Natural killer cell treated with Interleukin-12 subunit alpha and Interleukin-12 subunit beta and Interleukin-15 and Interleukin-18, amount 100 ng/mL, for 72 hours (primary cell): ENCODE data around the gene HMGXB4. TPM values are rescaled to one million over a fixed set of nuclear protein-coding genes. Genes with fewer than 3 reads are reported as not detected.
A peak's percentile ranks its signal among the peaks of the same experiment; 100 is the strongest.

Experiments used
- ATAC-seq, 2 donors: fragments of 150-1000 bp; cut with Tn5 transposase in 1 of 2; sonication (Bioruptor Pico), chemical (Tn5 transposase) in 1 of 2; 2 replicates each; pipeline ENCODE4 v1.10.0; 2021
- DNase-seq: peaks from one replicate; pipeline ENCODE4 v3.0.0; 2022; ENCODE audit warnings: low spot score
- H3K27ac Mint-ChIP-seq, 2 donors: 1 replicate in 1 of 2; 2 replicates in 1 of 2; pipeline ENCODE4 v1.8.0; 2022; ENCODE audit warnings: mixed read lengths in 2 of 2, mild to moderate bottlenecking in 1 of 2, moderate library complexity in 1 of 2
- H3K27me3 Mint-ChIP-seq, 2 donors: 1 replicate in 1 of 2; 2 replicates in 1 of 2; pipeline ENCODE4 v1.8.0; 2022; ENCODE audit warnings: mixed read lengths in 2 of 2
- H3K36me3 Mint-ChIP-seq: one replicate; pipeline ENCODE4 v1.8.0; 2022; ENCODE audit warnings: mixed read lengths
- H3K4me1 Mint-ChIP-seq, 2 donors: 1 replicate in 1 of 2; 2 replicates in 1 of 2; pipeline ENCODE4 v1.8.0; 2022; ENCODE audit warnings: low read depth in 2 of 2, mixed read lengths in 2 of 2, mild to moderate bottlenecking in 1 of 2
- H3K4me3 Mint-ChIP-seq: one replicate; pipeline ENCODE4 v1.8.0; 2022; ENCODE audit warnings: mixed read lengths
- H3K9me3 Mint-ChIP-seq: 2 replicates; pipeline ENCODE4 v1.8.0; 2022; ENCODE audit warnings: mixed read lengths
- total RNA-seq, 2 donors: library from RNA; stranded (reverse); gene quantifications; one replicate each; pipeline ENCODE4 v1.2.3, GENCODE V29; 2022

The HMGXB4 gene
- total RNA-seq, 2 donors from 2014 or later = 32.1 to 45.4 TPM

DNA sequence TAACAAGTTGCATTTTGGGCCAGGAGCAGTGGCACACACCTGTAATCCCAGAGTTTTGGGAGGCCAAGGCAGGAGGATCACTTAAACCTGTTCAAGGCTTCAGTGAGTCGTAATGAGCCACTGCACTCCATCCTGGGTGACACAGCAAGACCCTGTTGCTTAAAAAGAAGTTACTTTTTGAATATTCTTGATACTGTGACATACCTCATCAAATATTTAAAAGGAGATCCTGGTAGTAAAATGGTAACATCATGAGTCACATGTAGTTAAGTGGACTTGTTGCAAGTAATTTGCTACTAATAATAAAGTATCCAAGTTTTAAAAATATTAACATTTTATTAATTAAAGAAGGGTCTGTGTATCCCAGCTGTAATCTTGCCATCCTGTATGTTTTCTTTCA, 18.3 kb downstream of the HMGXB4 start:
- ATAC-seq (no peak), DNase-seq (no peak)
- no peak overlapping the region for H3K27ac Mint-ChIP-seq
- no peak overlapping the region for H3K4me3 Mint-ChIP-seq
- H3K36me3 Mint-ChIP-seq = peaks cover 15% of the 10 kb centered on the region
- no peaks in the 10 kb centered on the region for H3K9me3 Mint-ChIP-seq
- H3K4me1 Mint-ChIP-seq = peaks cover 16 to 17% of the 10 kb centered on the region in 2 donors
- H3K27me3 Mint-ChIP-seq = no peaks in the 10 kb centered on the region

- peaks cover 17% of the 10 kb centered on the region for H3K36me3 Mint-ChIP-seq
- no peak for DNase-seq
- H3K27me3 Mint-ChIP-seq = no peaks in the 10 kb centered on the region
- H3K4me3 Mint-ChIP-seq = no peak overlapping the region
- no peaks in the 10 kb centered on the region for H3K9me3 Mint-ChIP-seq
- peaks cover 18 to 19% of the 10 kb centered on the region in 2 donors for H3K4me1 Mint-ChIP-seq
- no peak overlapping the region for H3K27ac Mint-ChIP-seq
- ATAC-seq = no peak
Observed at GRCh38 chr22:35276019-35276418, 18.7 kb downstream of the HMGXB4 start.

DNA sequence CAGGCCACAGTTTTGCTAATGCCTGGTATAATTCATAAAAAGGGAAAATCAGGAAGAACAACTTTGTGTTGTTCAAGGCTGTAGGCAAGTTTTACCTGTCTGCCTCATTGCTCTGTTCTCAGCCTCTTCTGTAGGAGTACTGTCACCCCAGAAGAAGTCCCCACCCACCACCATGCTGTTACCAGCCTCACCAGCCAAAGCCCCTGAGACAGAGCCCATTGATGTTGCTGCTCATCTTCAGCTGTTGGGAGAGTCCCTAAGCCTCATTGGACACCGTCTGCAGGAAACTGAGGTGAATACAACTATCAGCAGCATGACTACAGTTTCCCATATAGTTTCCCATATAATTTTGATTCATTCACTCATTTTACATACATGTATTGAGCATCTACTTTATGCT, 30.8 kb downstream of the HMGXB4 start:
- H3K9me3 Mint-ChIP-seq = no peaks in the 10 kb centered on the region
- H3K27me3 Mint-ChIP-seq = no peaks in the 10 kb centered on the region
- no peak overlapping the region for H3K27ac Mint-ChIP-seq
- DNase-seq (no peak), ATAC-seq (no peak)
- no peak overlapping the region for H3K4me3 Mint-ChIP-seq
- peaks cover 8% of the 10 kb centered on the region for H3K36me3 Mint-ChIP-seq
- H3K4me1 Mint-ChIP-seq = no peaks in the 10 kb centered on the region

DNA sequence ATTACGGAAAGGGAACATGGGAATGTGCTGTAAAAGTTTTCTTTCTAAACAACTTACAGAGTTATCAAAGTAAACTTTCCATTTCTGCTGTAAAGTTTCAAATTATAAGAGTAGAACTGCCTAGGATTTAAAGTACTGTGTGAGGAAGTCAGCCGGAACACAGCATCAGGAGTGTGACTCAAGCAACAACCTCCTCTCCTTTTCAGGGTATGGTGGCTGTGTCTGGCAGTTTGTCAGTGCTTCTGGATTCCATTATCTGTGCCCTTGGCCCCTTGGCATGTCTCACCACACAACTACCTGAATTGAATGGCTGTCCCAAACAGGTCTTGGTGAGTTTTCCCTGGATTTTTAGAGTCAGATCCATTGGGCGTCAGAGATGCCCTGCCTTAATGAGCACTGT, 35.5 kb downstream of the HMGXB4 start:
- Mint-ChIP-seq H3K36me3 (peaks cover 17% of the 10 kb centered on the region), H3K4me3 (no peak overlapping the region), H3K27ac (no peak overlapping the region), H3K27me3 (no peaks in the 10 kb centered on the region), H3K4me1 (no peaks in the 10 kb centered on the region), H3K9me3 (no peaks in the 10 kb centered on the region)
- no peak for DNase-seq
- ATAC-seq = no peak

- H3K9me3 Mint-ChIP-seq = no peaks in the 10 kb centered on the region
- H3K4me1 Mint-ChIP-seq = peaks cover 8 to 11% of the 10 kb centered on the region in 2 donors
- H3K27me3 Mint-ChIP-seq = no peaks in the 10 kb centered on the region
- H3K36me3 Mint-ChIP-seq = peaks cover 17% of the 10 kb centered on the region
- ATAC-seq (no peak), DNase-seq (no peak)
- no peak overlapping the region for H3K27ac Mint-ChIP-seq
- H3K4me3 Mint-ChIP-seq = no peak overlapping the region
Observed at GRCh38 chr22:35296051-35296450, 38.8 kb downstream of the HMGXB4 start.

DNA sequence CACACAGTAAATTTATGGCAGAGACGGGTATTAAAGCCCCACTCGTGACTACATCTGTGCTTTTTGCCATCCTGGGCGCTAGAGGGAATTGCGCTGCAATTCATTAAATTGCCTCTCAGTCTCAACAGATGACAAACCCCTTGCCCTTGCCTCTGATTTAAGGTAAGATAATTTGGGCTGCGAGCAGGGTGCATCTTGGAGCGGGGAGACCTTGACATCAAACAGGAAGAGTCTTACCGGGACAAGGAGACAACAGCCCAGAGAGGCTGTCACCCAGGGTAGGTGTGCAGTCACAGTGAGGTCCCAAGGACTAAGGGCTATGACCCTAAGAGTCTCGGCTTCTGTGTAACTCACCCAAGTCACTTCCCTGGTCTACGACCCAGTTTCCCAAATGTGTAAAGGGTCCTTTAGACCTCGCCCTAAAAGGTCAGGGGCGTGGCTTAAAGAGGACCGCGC, 42.0 kb downstream of the HMGXB4 start:
- H3K9me3 Mint-ChIP-seq = no peaks in the 10 kb centered on the region

GRCh38 chr22:35299673-35300499, 42.6 kb downstream of the HMGXB4 start, which contains the start of gene TOM1:
TSS of gene TOM1 (plus strand) at chr22:35299894. CDS start at chr22:35299929, 35 bp downstream.
- peak within 1 kb of the TSS; percentile 95 for H3K4me3 Mint-ChIP-seq
- no peaks in the 10 kb centered on the region for H3K9me3 Mint-ChIP-seq
- no peaks in the 10 kb centered on the region for H3K27me3 Mint-ChIP-seq
- ATAC-seq (peak; percentile 98), DNase-seq (peak; percentile 98)
- peaks cover 2% of the 10 kb centered on the region for H3K36me3 Mint-ChIP-seq
- H3K4me1 Mint-ChIP-seq = peaks cover 17 to 21% of the 10 kb centered on the region in 2 donors
- peak within 1 kb of the TSS; percentile 84 to 88 for H3K27ac Mint-ChIP-seq

More for the DNA sequence above, 42.0 kb downstream of the HMGXB4 start:
- H3K36me3 Mint-ChIP-seq = peaks cover 7% of the 10 kb centered on the region
- H3K4me3 Mint-ChIP-seq = peak overlapping the region; percentile 95
- H3K4me1 Mint-ChIP-seq = peaks cover 17 to 18% of the 10 kb centered on the region in 2 donors
- peak overlapping the region; percentile 84 to 88 for H3K27ac Mint-ChIP-seq
- H3K27me3 Mint-ChIP-seq = no peaks in the 10 kb centered on the region
- no peak for DNase-seq
- ATAC-seq = peak in 1 of 2 donors; percentile 3

DNA sequence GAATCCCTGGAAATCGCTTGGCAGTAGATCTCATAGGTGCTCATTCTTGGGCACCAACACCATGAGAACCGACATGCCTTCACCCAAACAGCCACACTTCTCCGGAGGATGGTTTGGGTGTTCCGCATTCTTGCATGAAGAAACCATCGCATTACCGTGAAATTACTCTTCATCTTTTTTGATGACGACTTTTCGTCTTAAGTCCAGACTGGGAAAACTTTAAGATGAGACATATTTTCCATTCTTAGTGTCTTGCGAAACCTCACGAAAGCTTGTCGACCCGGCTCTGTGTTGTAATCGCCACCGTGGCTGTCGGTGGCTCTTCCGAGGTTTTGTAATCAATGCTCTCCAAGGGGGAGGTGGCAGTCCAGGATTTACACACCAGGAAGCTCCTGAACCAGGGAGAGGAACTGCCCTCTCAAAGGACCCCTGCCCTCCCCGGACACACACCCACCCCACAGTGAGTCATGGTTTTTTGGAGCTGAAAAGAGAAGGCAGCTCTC, 44.1 kb downstream of the HMGXB4 start:
- Mint-ChIP-seq H3K4me3 (peak overlapping the region; percentile 84), H3K9me3 (no peaks in the 10 kb centered on the region)

DNA sequence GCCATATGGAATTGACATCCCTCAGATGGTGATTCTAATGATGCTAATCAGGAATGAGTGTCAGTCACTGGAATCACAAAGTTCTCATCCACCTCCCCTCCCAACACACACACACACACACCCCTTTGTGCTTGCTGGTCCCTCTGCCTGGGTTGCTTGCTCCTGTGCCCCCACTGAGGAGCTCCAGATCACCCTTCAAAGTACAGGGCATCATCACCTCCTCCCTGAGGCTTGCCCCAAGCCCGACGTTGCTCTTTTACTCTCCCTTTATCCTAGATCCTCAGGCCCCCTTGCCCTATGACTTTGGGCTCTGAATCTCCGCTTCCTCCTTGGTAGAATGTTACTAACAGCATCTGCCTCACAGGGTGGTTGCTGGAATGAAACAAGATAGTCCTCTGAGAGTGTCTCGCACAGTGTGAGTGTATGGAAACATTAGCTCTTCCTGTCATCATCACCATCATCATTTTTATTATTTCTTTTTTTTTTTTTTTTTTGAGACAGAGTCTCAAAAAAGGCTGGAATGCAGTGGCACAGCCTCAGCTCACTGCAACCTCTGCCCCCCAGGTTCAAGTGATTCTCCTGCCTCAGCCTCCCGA, 45.8 kb downstream of the HMGXB4 start:
- ATAC-seq = no peak
- Mint-ChIP-seq H3K27ac (peak overlapping the region in 1 of 2 donors; percentile 82), H3K4me1 (peaks cover 33 to 41% of the 10 kb centered on the region in 2 donors), H3K36me3 (no peaks in the 10 kb centered on the region), H3K9me3 (no peaks in the 10 kb centered on the region), H3K4me3 (no peak overlapping the region), H3K27me3 (no peaks in the 10 kb centered on the region)
- no peak for DNase-seq

More for the DNA sequence above, 44.1 kb downstream of the HMGXB4 start:
- H3K27me3 Mint-ChIP-seq = no peaks in the 10 kb centered on the region
- peak overlapping the region; percentile 84 to 88 for H3K27ac Mint-ChIP-seq
- ATAC-seq = no peak
- no peak for DNase-seq
- peaks cover 22 to 27% of the 10 kb centered on the region in 2 donors for H3K4me1 Mint-ChIP-seq
- no peaks in the 10 kb centered on the region for H3K36me3 Mint-ChIP-seq

DNA sequence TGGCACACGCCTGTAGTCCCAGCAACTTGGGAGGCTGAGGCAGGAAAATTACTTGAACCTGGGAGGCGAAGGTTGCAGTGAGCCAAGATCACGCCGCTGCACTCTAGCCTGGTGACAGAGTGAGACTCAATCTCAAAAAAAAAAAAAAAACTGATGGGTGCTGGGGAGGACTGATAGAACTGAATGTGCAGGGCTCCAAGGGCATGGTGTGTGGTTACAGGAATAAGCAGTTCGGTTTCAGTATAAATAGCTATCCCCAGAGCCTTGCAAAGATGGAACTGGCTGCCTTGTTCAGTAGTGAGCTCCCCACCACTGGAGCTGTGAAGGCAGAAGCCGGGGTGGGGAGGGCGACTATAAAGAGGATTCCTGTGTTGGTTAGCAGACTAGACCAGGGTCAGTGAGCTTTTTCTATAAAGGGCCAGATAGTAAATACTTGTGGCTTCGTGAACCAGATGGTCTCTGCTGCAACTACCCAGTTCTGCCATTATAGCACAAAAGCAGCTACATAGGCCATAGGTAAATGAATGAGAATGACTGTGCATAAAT, 48.3 kb downstream of the HMGXB4 start:
- ATAC-seq (no peak), DNase-seq (no peak)
- Mint-ChIP-seq H3K27me3 (no peaks in the 10 kb centered on the region), H3K27ac (no peak overlapping the region), H3K4me3 (no peak overlapping the region), H3K36me3 (no peaks in the 10 kb centered on the region), H3K4me1 (peaks cover 40 to 43% of the 10 kb centered on the region in 2 donors), H3K9me3 (no peaks in the 10 kb centered on the region)

- Mint-ChIP-seq H3K9me3 (no peaks in the 10 kb centered on the region), H3K27ac (peak overlapping the region in 1 of 2 donors; percentile 29), H3K4me1 (peaks cover 36 to 44% of the 10 kb centered on the region in 2 donors), H3K36me3 (no peaks in the 10 kb centered on the region), H3K4me3 (no peak overlapping the region), H3K27me3 (no peaks in the 10 kb centered on the region)
- DNase-seq (no peak), ATAC-seq (peak in 1 of 2 donors; percentile 25)
Observed at GRCh38 chr22:35306350-35306967, 49.2 kb downstream of the HMGXB4 start.

DNA sequence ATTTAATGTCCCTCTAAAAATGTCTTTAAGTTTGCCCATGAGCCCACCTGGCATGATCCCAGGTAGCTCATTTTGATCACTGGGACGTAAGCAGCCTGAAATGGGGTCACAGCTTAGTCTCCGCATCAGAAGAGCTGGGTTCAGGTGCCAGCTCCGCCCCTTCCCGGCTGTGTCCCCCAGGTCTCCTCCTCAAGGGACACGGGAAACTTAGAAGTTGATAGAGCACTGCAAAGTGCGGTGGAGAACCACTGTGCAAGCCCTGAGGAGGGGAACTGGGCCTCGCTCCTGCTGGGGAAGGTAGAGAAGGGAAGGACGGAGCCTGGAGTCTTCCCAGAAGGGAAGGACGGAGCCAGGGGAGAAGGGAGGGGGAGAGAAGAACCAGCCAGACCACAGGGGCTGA, 50.1 kb downstream of the HMGXB4 start:
- no peaks in the 10 kb centered on the region for H3K27me3 Mint-ChIP-seq
- H3K27ac Mint-ChIP-seq = no peak overlapping the region
- ATAC-seq (no peak), DNase-seq (no peak)
- no peak overlapping the region for H3K4me3 Mint-ChIP-seq
- H3K9me3 Mint-ChIP-seq = no peaks in the 10 kb centered on the region
- H3K36me3 Mint-ChIP-seq = no peaks in the 10 kb centered on the region
- peaks cover 35 to 42% of the 10 kb centered on the region in 2 donors for H3K4me1 Mint-ChIP-seq

DNA sequence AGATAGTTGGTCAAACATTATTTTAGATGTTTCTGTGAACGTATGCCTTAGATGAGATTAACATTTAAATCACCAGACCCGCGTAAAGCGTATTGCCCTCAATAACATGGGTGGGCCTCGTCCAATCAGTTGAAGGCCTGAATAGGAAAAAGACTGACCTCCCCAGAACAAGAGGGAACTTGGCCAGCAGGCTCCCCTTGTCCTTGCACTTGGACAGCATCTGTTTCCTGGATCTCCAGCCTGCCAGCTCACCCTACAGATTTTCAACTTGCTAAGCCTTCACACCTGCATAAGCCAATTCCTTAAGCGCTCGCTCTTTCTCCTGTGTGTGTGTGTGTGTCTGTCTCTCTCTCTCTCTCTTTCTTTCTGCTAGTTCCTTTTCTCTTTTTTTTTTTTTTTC, 50.6 kb downstream of the HMGXB4 start:
- H3K4me3 Mint-ChIP-seq = no peak overlapping the region
- ATAC-seq (no peak), DNase-seq (no peak)
- H3K27ac Mint-ChIP-seq = peak overlapping the region in 1 of 2 donors; percentile 50
- H3K9me3 Mint-ChIP-seq = no peaks in the 10 kb centered on the region
- H3K27me3 Mint-ChIP-seq = no peaks in the 10 kb centered on the region
- no peaks in the 10 kb centered on the region for H3K36me3 Mint-ChIP-seq
- H3K4me1 Mint-ChIP-seq = peaks cover 40 to 45% of the 10 kb centered on the region in 2 donors
